IPS DF 19.7 (cell line): Measurements from ENCODE around the gene AIDA.
"Not testable (repeated sequence)": the region's sequence is repeated elsewhere in the genome, so short reads cannot be mapped to it uniquely, and the experiment has no call there.

Experiments
- DNase-seq: peaks from one replicate; pipeline ENCODE4 v3.0.0-alpha.2; 2013; ENCODE audit warnings: low read depth, low spot score

AIDA gene

GRCh38 chr1:222711319-222712252 is 705 bp downstream of the AIDA start:
- DNase-seq = no peak

DNA sequence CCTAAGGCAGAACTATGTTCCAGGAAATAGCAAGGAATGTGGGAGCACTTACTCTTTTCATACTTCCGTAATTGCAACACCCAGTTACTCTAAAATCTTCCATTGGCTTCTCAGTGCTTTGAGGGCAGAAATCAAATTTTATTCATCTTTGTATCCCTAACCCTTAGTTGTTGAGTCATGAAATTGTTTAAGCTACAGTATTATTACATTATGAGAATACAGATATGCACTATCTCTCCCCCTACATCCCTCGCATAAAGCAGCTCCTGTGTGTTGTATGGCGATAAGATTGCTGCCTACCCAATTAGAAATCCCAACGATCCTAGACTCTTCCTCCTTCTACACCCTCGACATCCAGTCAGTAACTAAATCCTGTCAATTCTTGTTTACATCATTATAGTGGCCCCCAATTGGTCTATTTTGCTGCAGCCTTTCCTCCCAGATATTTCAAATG is 2.6 kb downstream of the AIDA start:
- DNase-seq = no peak

- DNase-seq = no peak
These were observed 5.5 kb downstream of the AIDA start for GRCh38 chr1:222706815-222707214.

- DNase-seq = no peak
These were observed 8.0 kb downstream of the AIDA start for GRCh38 chr1:222704260-222704659.

DNA sequence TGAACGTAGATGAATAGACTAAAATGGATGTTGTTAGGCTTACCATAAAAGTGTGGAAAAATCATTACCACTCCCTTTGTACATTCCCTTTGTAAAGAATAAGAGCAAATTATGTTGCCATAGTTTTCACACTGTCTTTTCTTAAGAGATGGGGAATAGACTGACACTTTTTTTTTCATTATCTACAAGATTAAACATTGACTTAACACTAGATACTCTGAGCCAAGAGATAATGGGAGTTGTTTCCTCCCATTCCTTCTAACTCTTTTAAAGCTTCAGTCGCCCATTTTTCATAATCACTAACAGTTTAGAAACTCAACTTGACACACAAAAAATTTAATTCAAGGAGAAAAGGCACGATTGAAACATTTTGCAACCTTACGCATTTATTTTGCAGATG is 10.1 kb downstream of the AIDA start:
- no peak for DNase-seq

DNA sequence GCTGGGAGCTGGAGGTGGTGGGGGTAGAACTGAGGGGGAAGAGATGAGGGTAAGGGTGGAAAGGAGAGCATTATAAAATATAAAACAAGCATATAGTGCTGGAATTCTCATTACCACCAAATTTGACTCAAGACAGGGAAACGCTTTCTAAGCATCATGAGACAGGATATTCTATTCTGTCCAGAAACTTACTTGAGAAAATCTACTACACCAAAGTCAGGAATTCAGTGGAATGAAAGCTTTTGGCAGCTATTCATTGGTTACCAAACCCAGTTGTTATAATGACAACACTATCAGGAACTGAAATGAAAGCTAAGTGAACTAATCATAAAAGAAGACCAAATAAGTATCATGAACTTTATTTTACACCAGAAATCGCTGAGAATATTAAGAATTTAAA is 14.5 kb downstream of the AIDA start:
- DNase-seq = no peak

DNA sequence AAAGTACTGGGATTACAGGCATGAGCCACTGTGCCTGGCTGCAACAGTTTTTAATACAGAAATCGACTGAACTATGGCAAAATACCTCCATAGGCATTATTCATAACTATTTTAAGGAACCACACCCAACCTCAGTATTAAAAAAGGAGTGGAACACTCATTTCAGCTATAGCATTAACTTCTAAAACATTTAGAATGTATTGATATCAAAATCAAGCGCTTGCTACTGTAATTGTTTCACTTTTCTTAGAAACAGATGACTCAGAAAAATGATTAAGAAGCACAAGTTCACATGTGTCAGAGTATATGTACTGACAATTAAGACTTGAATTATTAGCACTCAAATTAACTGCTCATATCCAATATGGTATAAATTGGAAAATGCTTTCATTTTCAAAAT is 15.1 kb downstream of the AIDA start:
- no peak for DNase-seq

DNA sequence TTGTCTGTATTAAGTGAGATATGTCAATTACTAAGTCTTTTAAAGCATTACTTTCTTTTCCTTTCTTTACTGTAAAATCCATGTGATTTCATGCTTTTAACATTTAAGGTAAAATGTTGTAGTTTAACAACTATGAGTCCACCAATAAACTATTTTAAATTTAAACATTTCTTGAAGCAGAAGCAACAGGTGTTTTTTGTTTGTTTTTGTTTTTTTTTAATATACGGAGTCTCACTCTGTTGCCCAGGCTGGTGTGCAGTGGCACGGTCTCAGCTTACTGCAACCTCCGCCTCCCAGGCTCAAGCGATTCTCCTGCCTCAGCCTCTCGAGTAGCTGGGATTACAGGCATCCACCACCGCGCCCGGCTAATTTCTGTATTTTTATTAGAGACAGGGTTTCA is 15.6 kb downstream of the AIDA start:
- no peak for DNase-seq

- DNase-seq = no peak
These were observed 17.4 kb downstream of the AIDA start for GRCh38 chr1:222694927-222695326.

DNA sequence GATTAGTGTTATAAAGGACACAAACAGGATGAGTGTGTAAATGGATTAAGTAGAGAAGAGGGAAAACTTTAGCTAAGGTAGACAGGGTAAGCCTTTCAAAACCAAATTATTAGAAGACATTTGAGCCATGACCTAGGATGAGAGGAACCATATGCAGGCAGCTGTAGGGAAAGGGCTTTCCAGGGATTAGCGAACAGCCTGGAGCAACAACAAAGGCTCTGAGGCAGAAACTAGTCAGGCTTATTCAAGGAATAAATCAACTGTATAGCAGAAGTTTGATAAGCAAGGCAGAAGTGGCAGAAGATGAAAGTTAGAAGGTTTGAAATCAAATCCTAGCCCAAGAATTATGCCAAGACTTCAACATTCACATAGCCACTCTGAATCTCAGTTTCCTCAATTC is 21.3 kb downstream of the AIDA start:
- DNase-seq = no peak

GRCh38 chr1:222680080-222680479 is 32.2 kb downstream of the AIDA start:
- no peak for DNase-seq

GRCh38 chr1:222670110-222670509 is 42.2 kb downstream of the AIDA start:
- DNase-seq = no peak

DNA sequence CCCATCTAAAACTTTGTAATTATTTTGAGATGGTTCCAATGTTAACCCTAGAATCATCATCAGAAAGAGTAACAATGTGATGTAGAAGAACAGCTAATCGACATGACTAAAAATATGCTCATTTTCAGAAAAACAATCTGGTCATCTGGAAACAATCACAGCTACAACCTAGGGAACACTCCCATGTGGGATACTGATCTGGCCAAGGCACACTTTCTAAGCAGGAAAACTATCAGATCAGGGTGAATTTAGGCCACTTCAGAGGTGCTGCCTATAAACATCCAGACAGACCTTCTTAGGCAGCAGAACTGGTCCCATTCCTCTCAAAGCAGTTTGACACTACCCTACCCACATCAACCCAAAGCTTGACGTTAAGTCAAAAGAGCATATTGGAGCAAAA is 43.2 kb downstream of the AIDA start:
- DNase-seq = not testable (repeated sequence)

DNA sequence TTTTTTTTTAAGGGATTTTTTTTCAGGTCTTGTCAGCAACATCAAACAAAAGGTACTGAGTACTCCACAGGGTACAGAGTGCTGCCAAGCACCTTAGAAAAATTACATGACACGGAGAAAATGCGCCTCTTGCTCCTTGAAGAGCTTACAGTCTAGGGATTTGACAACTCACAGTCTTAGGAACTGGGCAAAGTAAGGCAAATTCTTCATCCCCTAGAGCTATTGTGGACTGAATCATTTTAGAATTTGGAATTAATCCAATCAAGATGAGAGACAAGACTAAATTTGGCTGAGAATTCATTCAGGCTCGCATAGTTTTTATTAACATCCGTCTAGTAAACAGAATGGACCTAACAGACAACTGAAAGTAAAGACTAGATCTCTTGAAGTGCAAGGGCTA is 44.1 kb downstream of the AIDA start:
- not testable (repeated sequence) for DNase-seq

DNA sequence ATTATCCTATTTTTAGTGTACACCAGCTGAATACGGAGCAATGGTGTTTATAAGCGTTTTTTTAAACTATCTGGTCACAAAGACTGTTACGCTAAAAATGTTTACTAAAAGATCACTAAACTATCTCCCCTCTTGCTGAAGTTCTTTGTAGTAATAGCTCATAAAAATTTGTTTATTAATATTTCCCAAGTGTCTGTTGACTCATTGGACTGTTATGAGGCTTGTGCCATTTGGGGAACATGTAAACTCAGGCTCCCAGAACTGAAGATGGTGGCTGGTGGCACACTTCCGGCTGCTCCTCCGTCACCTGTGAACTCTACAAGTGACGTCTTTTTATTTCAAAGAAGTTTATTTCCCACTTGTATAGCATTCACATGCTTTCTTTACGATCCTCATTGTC is 46.3 kb downstream of the AIDA start:
- no peak for DNase-seq

DNA sequence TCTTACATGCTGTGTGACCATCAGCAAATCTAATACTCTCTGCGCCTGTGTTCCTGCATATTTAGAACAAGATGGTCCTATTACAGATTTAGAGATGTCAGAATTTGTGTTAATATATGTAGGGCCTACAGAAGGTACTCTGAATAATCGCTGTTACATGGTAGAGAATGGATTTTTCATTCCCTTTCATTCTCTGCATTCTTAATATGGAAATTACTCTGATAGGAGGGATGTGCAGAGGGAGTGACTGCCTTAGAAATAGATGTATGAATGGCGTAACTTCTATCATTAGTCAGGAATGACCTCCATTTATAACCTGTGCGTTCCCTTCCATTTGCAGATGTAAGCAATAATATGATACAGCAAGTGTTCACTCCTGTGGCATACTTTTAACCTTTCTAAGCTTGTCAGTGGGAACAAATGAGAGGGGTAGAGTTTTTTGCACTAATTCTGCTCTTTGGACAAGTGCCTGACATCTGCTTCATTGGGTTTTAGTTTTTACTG is 48.8 kb downstream of the AIDA start:
- no peak for DNase-seq

GRCh38 chr1:222657899-222658298 is 54.4 kb downstream of the AIDA start:
- DNase-seq = no peak

GRCh38 chr1:222656391-222657155 is 55.7 kb downstream of the AIDA start:
- DNase-seq = no peak

- DNase-seq = no peak
These were observed 57.4 kb downstream of the AIDA start for GRCh38 chr1:222654849-222655248.

DNA sequence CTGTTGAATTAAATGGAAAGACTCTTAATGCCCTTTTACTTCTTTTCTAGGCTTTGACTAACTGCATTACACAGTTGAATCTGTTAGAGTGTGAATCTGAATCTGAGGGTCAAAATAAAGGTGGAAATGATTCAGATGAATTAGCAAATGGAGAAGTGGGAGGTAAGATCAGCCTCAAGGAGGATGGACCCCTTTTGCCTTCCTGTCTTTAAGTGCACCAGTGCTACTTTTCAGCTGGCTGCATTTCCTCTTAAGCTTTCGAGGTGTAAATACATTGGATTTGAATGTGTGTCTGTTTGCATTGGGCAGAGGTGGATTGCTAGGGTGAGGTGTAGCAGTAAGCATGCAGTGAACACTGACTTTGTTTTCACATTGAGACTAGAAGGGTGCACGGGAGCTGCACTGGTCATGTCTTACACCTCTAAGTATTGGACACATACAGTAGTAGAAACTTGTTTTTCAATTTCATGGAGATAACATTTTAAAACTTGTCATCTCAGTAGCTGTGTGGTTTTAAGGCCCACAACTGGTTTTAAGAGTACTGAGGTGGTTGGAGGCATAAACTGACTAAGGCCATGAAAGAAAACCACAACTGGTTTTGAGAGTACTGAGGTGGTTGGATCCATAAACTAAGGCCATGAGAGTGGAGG is 59.0 kb downstream of the AIDA start:
- no peak for DNase-seq

- no peak for DNase-seq
These were observed 59.6 kb downstream of the AIDA start for GRCh38 chr1:222652676-222653075.

- DNase-seq = no peak
These were observed 67.7 kb downstream of the AIDA start for GRCh38 chr1:222644636-222644980.
